Fibroblast of skin of abdomen (primary cell): Measurements from ENCODE around the gene PPP2R3B.
A peak's percentile ranks its signal among the peaks of the same experiment; 100 is the strongest.
"Not testable (repeated sequence)": the region's sequence is repeated elsewhere in the genome, so short reads cannot be mapped to it uniquely, and the experiment has no call there.

ENCODE experiments used
- DNase-seq: peaks from one replicate; pipeline ENCODE4 v3.0.0-alpha.2; 2013

Gene PPP2R3B

GRCh38 chrX:336227-336626 is 50.5 kb downstream of the PPP2R3B start:
- no peak for DNase-seq

GRCh38 chrX:335758-336155 is 51.0 kb downstream of the PPP2R3B start:
- no peak for DNase-seq

- no peak for DNase-seq
Observed at GRCh38 chrX:334971-335757, 51.5 kb downstream of the PPP2R3B start.

GRCh38 chrX:334331-334891 is 52.3 kb downstream of the PPP2R3B start:
- DNase-seq = no peak

- no peak for DNase-seq
Observed at GRCh38 chrX:333611-334311, 52.9 kb downstream of the PPP2R3B start.

- no peak for DNase-seq
Observed at GRCh38 chrX:332916-333610, 53.6 kb downstream of the PPP2R3B start.

GRCh38 chrX:332496-332860 is 54.2 kb downstream of the PPP2R3B start:
- DNase-seq = no peak

- no peak for DNase-seq
Observed at GRCh38 chrX:331825-332495, 54.7 kb downstream of the PPP2R3B start.

GRCh38 chrX:331151-331824 is 55.4 kb downstream of the PPP2R3B start:
- DNase-seq = peak; percentile 58

- DNase-seq = no peak
Observed at GRCh38 chrX:330726-331150, 56.0 kb downstream of the PPP2R3B start.

- DNase-seq = not testable (repeated sequence)
Observed at GRCh38 chrX:330141-330725, 56.5 kb downstream of the PPP2R3B start.

GRCh38 chrX:329291-329910 is 57.3 kb downstream of the PPP2R3B start:
- DNase-seq = no peak

- DNase-seq = no peak
Observed at GRCh38 chrX:327660-328126, 59.0 kb downstream of the PPP2R3B start.

GRCh38 chrX:324664-325063 is 62.0 kb downstream of the PPP2R3B start:
- peak; percentile 17 for DNase-seq

- peak; percentile 55 for DNase-seq
Observed at GRCh38 chrX:323721-324628, 62.7 kb downstream of the PPP2R3B start.

- DNase-seq = no peak
Observed at GRCh38 chrX:320126-320783, 66.5 kb downstream of the PPP2R3B start.

GRCh38 chrX:319579-320125 is 67.1 kb downstream of the PPP2R3B start:
- no peak for DNase-seq

GRCh38 chrX:318739-319578 is 67.7 kb downstream of the PPP2R3B start, which contains the start of gene GTPBP6:
TSS of gene GTPBP6 (minus strand) at chrX:318796. CDS start at chrX:318787, 9 bp downstream.
- DNase-seq = peak; percentile 100
